HAP-1 (cell line): Measurements from ENCODE around the gene HABP2.

Source experiments
- DNase-seq, 2 experiments: peaks; one replicate each; pipeline ENCODE4 v3.0.0-alpha.2; 2016 to 2020; ENCODE audit warnings: low spot score in 2 of 2
- H3K27me3 ChIP-seq: fragments of 250-450 bp; sonication (Bioruptor Pico); 2 replicates; pipeline ENCODE4 v1.5.1; 2020; ENCODE audit warnings: low read depth, mild to moderate bottlenecking, moderate library complexity
- H3K36me3 ChIP-seq: fragments of 250-450 bp; sonication (Bioruptor Pico); replicated peaks from 2 replicates; pipeline ENCODE4 v1.5.1; 2020; ENCODE audit warnings: mild to moderate bottlenecking
- H3K4me1 ChIP-seq: fragments of 250-450 bp; sonication (Bioruptor Pico); 2 replicates; pipeline ENCODE4 v1.5.1; 2020; ENCODE audit warnings: mild to moderate bottlenecking
- H3K4me3 ChIP-seq: fragments of 250-450 bp; sonication (Bioruptor Pico); 2 replicates; pipeline ENCODE4 v1.5.1; 2020; ENCODE audit warnings: mild to moderate bottlenecking, moderate library complexity
- H3K9me3 ChIP-seq: fragments of 250-450 bp; sonication (Bioruptor Pico); 2 replicates; pipeline ENCODE4 v1.5.1; 2020; ENCODE audit warnings: mild to moderate bottlenecking, moderate library complexity
- in situ Hi-C: fragments of 300-500 bp; cut with MboI; formaldehyde crosslinking; loops from 3 replicates; pipeline ENCODE4 v1.14.3; 2020; ENCODE audit warnings: low sequenced_read_pairs, inconsistent platforms, mixed read lengths

The HABP2 gene

DNA sequence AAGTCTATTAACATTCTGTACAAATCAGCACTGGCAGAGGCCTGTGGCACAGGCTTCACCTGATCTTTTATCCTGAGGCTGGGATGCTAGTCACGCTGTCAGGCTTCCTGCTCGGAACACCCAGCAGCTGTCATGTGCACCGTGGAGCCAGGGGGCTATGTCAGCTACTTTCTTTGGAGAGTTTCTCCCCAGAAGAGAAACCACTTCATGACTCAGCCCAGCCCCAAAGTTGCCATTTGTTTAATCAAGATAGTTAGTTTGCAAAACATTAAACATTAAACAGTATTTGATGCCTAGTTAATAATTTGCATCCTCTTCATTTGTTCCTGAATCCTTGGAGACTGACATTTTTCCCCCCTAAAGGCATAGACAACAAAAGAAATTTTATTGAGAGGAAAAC, at the start of gene HABP2:
Gene HABP2, plus strand, starts transcription at position 353 of the 400 bp plus-strand sequence. CDS start 69 bp downstream, outside the sequence.
- Histone ChIP-seq H3K9me3 (no peaks in the 10 kb centered on the region), H3K4me3 (no peak within 1 kb of the TSS), H3K4me1 (0 out of 2 replicates have a peak, but pooled peaks cover 2% of the 10 kb centered on the region), H3K36me3 (no peaks in the 10 kb centered on the region), H3K27me3 (no peaks in the 10 kb centered on the region)
- in situ Hi-C loops: no loop called here
- DNase-seq: no peak

DNA sequence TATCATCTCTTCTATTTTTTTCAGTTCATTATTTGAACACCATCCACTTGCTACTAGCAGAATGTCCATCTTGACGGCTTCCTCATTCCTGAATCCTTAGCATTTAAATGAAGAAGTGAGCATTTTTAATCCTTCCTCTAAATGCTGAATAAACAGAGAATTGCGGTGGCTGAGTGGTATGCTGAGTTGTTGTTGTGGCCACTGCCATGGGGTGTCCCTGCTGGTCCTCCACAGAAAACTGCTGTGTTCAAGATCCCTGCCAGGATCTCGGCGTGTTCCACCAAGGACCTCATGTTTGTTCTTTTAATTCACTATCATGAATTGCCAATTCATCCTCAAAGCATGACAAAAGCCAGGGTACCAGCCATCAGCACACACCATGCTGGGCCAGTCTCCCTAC, 48.9 kb upstream of the HABP2 start:
- Histone ChIP-seq H3K9me3 (no peaks in the 10 kb centered on the region), H3K27me3 (no peaks in the 10 kb centered on the region), H3K36me3 (no peaks in the 10 kb centered on the region), H3K4me1 (no peaks in the 10 kb centered on the region), H3K4me3 (no peak overlapping the region)
- in situ Hi-C loops: no loop called here
- DNase-seq: no peak

DNA sequence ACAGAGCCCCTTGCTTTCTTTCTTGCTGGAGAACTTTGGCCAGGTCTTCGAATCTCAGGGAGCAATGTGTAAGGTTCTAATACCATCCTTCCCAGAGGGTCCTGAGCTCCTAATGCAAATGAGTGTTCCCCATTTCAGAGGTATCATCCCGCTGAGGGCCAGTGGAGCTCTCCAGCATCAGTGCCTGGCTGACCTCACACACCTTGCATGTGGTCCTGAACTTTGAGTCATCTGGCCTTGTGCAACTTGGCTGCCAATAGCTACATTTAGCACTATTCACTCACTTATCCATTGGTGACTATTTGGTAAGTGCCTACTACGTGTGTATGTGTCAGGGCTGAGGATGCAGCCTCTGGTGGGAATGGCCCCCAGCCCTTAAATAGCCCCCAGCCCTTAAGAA, 48.4 kb upstream of the HABP2 start:
- no peak overlapping the region for H3K4me3 ChIP-seq
- H3K27me3 ChIP-seq: no peaks in the 10 kb centered on the region
- no peak for DNase-seq
- no peaks in the 10 kb centered on the region for H3K36me3 ChIP-seq
- in situ Hi-C loops: no loop called here
- H3K4me1 ChIP-seq: no peaks in the 10 kb centered on the region
- H3K9me3 ChIP-seq: no peaks in the 10 kb centered on the region

DNA sequence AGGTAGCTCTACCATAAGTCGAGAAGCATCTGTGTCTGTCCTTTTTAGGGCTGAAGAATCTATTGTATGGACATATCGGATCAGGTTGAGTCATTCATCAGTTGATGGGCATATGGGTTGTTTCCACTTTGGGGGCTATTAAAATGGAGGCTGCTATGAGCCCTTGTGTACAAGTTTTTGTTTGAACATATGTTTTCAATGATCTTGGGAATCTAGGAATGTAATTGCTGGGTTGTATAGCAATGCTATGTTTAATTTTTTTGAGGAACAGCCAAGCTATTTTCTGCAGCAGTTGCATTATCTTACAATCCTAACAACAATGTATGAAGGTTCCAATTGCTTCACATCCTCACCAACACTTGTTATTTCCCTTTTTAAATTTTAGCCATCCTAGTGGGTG, 46.4 kb upstream of the HABP2 start:
- Histone ChIP-seq H3K27me3 (no peaks in the 10 kb centered on the region), H3K4me1 (no peaks in the 10 kb centered on the region), H3K36me3 (no peaks in the 10 kb centered on the region), H3K4me3 (no peak overlapping the region), H3K9me3 (no peaks in the 10 kb centered on the region)
- in situ Hi-C loops: no loop called here
- no peak for DNase-seq

DNA sequence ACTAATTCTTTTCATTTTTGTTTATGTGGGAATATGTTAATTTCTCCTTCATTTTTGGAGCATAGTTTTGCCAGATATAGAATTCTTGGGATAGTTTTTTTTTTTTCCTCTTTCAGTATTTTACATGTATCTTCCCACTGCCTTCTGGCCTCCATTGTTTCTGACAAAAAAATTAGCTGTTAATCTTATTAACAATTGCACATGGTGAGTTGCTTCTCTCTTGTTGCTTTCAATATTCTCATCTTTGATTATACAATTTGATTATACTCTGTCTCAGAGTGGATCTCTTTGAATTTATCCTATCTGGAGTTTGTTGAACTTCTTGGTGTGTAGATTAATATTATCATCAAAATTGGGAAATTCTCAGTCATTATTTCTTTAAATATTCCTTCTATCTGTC, 41.4 kb upstream of the HABP2 start:
- Histone ChIP-seq H3K4me1 (no peaks in the 10 kb centered on the region), H3K27me3 (no peaks in the 10 kb centered on the region), H3K9me3 (no peaks in the 10 kb centered on the region), H3K4me3 (no peak overlapping the region), H3K36me3 (no peaks in the 10 kb centered on the region)
- DNase-seq: no peak
- in situ Hi-C loops: no loop called here

DNA sequence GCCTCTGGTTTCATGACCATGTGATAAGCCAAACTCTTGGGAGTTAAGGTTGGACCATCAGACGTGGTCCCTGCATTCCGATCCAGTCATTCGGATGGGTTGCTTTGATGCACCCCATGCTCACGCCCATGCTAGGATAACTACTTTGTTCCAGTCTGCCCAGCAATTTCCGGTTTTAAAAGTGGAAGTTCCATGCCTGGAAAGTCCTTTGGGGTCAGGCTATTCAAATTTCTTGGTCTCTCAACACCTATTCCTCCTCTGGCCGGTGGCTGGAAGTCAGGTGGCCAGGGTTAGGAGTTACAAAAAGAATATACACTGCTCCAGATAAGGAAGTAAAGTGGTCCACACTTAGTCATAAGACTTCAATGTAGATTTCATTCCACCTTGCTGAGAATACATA, 37.7 kb upstream of the HABP2 start:
- Histone ChIP-seq H3K27me3 (no peaks in the 10 kb centered on the region), H3K4me1 (no peaks in the 10 kb centered on the region), H3K36me3 (no peaks in the 10 kb centered on the region), H3K9me3 (no peaks in the 10 kb centered on the region), H3K4me3 (no peak overlapping the region)
- DNase-seq: no peak
- in situ Hi-C loops: no loop called here

DNA sequence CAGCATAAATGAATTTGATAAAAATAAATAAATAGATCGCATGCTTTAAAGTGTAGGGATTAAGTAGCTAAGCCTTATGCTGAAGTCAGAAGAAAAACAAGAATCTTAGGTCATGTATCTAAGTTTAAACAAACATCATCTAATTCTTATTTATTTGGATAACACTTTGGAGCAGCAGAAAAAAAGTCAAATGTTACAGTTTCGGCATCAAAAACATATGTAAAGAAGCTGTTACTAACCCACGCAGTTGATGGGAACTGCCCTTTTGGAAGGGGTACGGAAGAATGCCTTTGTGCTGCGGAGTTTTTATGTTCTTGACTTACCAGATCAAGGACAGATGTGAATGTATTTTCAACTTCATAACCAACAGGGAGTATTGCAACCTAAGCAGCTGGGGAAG, 37.3 kb upstream of the HABP2 start:
- H3K4me3 ChIP-seq: no peak overlapping the region
- in situ Hi-C loops: no loop called here
- no peaks in the 10 kb centered on the region for H3K9me3 ChIP-seq
- H3K27me3 ChIP-seq: no peaks in the 10 kb centered on the region
- no peak for DNase-seq
- no peaks in the 10 kb centered on the region for H3K4me1 ChIP-seq
- H3K36me3 ChIP-seq: no peaks in the 10 kb centered on the region

DNA sequence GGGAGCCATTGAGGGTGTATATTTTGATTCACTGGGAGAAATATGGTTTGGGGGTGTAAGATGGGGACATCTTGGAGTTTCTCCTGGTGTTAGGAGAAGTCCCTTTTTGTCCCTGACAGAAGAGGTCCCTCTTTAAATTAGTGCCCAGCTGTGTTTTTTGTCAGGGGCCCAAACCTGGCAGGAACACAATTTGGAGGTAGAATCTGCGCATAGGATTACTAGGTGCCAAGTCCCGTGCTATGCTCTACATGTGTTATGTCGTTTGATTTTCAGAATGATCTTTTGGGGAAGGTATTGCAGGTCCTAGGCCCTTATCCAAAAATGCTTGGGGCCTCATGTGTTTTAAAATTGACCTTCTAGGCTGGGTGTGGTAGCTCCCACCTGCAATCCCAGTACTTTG, 36.8 kb upstream of the HABP2 start:
- Histone ChIP-seq H3K4me1 (no peaks in the 10 kb centered on the region), H3K4me3 (no peak overlapping the region), H3K27me3 (no peaks in the 10 kb centered on the region), H3K36me3 (no peaks in the 10 kb centered on the region), H3K9me3 (no peaks in the 10 kb centered on the region)
- in situ Hi-C loops: no loop called here
- no peak for DNase-seq

DNA sequence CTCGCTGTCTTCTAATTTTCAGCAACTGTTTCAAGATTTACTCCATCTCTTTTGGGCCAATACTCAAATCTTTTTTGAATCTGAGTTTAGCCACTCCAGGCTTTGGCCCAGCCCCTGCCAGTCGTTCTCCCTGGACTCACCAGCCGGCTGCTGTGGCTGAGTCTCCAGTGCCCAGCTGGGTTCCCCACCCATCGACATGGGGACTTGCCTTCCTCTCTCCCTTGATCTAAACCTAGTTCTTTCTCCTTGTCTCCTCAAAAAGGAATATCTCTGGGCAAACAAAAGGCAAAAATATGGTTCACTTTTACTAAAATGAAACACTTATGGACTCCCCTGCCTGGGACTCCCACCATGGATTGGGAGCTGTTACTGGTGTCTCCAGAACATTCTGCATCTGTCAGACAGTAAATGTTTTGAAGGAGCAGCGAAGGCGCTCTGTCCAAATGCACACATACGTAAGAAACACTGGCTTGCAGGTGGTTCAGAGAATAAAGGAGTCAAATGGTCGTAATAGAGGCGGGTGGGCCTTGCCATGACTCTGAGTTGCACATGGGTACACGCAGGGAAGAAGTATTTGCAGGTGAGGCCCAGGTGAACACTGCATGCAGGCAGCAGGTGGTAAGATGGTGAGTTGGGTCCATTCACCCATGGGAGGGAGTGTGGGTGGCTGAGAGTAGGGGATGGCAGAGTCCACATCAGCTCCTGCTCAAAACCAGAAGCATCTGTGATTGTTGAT, 35.5 kb upstream of the HABP2 start:
- no peak overlapping the region for H3K4me3 ChIP-seq
- H3K9me3 ChIP-seq: no peaks in the 10 kb centered on the region
- no peaks in the 10 kb centered on the region for H3K4me1 ChIP-seq
- DNase-seq: no peak
- in situ Hi-C loops: no loop called here
- no peaks in the 10 kb centered on the region for H3K36me3 ChIP-seq
- H3K27me3 ChIP-seq: no peaks in the 10 kb centered on the region

DNA sequence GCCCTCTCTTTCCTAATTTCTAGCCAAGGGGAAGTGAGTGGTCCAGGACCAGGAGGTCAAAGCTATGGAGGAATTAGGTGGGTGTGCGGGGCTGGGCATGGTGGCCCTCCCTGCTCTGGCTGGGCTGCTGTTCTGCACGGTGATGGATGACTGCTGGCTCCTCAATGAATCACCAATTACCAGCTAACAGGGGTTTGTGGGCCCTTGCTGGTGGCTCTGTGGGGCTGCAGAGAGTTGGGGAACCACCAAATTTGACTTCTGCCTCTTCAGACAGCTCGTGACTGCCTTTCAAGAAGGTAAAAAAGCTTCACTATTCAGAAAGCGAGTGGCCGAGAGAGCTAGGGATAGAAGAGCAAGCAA, 35.0 kb upstream of the HABP2 start:
- no peaks in the 10 kb centered on the region for H3K36me3 ChIP-seq
- H3K4me3 ChIP-seq: no peak overlapping the region
- DNase-seq: no peak
- in situ Hi-C loops: no loop called here
- H3K9me3 ChIP-seq: no peaks in the 10 kb centered on the region
- no peaks in the 10 kb centered on the region for H3K27me3 ChIP-seq
- no peaks in the 10 kb centered on the region for H3K4me1 ChIP-seq

DNA sequence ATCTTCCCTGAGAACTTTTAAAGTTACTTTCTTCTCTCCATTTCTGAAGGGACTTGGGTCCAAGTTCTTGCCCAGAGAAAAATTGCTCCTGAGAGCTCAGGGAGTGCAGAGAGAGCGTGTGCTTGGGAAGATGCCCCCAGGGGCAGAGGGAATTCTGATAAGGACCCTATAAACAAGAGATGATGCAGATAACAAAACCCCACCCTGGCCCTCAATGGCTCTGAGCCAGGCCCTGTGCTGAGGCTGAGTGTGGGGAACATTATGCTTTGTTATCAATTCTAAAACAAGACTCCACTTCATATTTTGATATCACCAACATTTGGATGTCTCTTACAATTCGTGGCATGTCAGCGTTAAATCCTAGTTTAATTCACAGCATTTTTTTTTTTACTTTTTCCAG, 34.4 kb upstream of the HABP2 start:
- in situ Hi-C loops: no loop called here
- H3K36me3 ChIP-seq: no peaks in the 10 kb centered on the region

DNA sequence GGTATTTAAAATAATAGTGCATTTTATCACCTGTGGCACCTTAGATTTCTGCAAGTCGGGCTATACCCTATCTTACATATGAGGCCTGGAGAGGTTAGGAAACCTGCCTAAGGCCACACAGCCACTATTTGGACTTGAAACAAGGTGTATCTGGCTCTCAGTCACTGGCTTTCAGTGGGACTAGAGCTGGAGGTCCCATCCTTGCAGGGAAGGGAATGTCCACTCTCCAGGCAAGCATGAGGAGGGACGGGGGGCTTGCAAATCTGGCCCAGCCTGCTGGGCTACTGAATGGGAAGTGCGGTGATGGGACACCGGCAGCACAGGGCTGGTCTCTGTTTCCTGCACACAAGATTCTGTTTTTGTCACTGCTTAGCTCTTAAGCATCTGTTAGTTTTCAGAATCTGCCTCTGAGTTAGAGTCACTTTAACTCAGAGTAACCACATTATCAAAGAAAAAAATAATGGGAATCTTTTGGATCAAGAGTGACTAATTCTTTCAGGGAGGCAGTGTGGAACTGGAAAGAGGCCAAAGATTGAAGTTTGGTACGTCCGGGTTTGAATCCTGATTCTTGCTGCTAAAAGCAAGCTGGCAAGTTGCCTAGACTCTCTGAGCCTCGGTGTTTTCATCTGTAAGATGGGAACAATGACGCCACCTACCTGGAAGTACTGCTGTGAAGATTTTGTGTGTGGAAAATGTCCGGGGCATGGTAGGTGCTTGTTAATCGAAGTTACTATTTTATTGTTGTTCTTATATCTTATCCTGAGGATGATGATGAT, 33.8 kb upstream of the HABP2 start:
- no peak for DNase-seq
- H3K36me3 ChIP-seq: no peaks in the 10 kb centered on the region
- no peaks in the 10 kb centered on the region for H3K4me1 ChIP-seq
- no peaks in the 10 kb centered on the region for H3K9me3 ChIP-seq
- in situ Hi-C loops: no loop called here
- H3K27me3 ChIP-seq: peaks cover 4% of the 10 kb centered on the region; the same call in 1 of the 2 replicates
- H3K4me3 ChIP-seq: no peak overlapping the region

More for the DNA sequence above, 34.4 kb upstream of the HABP2 start:
- Histone ChIP-seq H3K9me3 (no peaks in the 10 kb centered on the region), H3K4me1 (no peaks in the 10 kb centered on the region), H3K27me3 (no peaks in the 10 kb centered on the region; the same call in 1 of the 2 replicates), H3K4me3 (no peak overlapping the region)
- no peak for DNase-seq

DNA sequence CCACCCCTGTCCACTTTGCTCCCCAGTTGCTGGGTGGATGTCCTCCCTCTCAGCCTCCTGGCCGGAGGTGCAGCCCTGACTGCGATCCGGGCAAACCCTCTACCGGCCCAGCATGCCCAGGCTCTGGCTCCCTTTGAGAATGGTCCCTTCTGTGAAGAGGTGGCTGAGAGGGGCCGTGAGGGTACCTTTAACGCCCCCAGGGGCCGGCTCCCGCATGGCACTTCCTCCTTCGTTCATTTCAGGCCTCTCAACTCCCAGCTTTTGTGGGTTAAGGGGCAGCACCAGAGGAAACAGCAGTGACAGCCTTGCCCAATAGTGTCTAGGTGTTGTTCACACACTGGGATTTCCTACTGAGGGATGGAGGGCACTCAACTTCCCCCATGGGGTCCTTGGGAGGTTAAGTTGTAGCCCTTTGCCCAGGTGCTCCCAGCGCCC, 33.2 kb upstream of the HABP2 start:
- no peak overlapping the region for H3K4me3 ChIP-seq
- peaks cover 4% of the 10 kb centered on the region; the same call in 1 of the 2 replicates for H3K27me3 ChIP-seq
- in situ Hi-C loops: no loop called here
- peak; percentile 13 to 57 for DNase-seq
- no peaks in the 10 kb centered on the region for H3K4me1 ChIP-seq
- H3K36me3 ChIP-seq: no peaks in the 10 kb centered on the region
- H3K9me3 ChIP-seq: no peaks in the 10 kb centered on the region

DNA sequence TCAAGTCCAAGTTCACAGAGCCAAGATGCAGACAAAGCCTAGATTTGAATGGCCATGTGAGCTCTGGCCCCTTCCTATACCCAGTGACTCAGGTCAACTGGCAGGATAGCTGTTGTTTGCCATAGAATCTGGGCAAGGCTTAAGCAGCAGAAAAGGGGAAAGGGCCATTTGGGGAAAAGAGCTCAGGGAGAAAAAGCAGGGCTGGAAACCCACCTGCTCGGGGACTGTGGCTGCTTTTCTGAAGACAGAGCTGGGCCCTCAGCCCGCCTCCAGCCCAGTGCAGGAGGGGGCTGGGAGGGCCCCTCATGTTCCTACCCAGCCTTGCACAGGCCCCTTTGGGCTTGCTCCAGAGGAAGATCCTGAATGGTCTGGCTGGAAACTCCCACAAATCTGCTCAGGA, 32.6 kb upstream of the HABP2 start:
- in situ Hi-C loops: no loop called here
- no peak for DNase-seq
- H3K4me1 ChIP-seq: no peaks in the 10 kb centered on the region

More for the DNA sequence above, 32.6 kb upstream of the HABP2 start:
- H3K27me3 ChIP-seq: peaks cover 4% of the 10 kb centered on the region; the same call in 1 of the 2 replicates
- H3K9me3 ChIP-seq: no peaks in the 10 kb centered on the region
- no peaks in the 10 kb centered on the region for H3K36me3 ChIP-seq
- no peak overlapping the region for H3K4me3 ChIP-seq
